ENCODE data around the gene ZNRD2. TPM values are rescaled to one million over a fixed set of nuclear protein-coding genes. Genes with fewer than 3 reads are reported as not detected.

The ZNRD2 gene
- total and polyA plus RNA-seq, 12 donors, result 9.4 to 135 (median 56.0) TPM

DNA sequence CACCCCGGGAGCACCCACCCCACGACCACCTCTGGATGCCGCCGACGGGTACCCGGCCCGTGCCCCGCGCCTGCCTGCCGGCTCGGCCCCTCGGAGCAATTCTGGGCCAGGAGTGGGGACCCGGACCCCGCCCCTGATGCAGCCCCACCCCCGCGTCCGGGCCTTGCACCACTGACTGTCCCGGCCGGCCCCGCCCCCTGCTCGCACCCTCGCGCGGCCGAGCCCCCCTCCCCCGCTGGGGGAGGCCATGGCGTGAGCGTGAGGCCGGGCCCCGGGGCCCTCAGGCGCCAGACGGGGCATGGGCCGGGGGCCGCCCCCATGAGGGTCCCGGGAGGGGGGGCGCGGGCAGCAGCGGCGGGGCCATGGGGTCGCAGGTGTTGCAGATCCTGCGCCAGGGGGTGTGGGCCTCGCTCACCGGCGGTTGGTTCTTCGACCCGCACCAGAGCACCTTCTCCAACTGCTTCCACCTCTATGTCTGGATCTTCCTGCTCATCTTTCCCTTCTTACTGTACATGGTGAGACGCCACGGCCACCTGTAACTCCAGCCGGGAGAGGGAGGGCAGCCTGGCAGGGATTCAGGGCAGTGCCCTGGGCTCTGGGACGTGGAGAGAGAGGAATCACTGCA lies 45.8 kb downstream of the ZNRD2 start:
- intact Hi-C loops (cut with DNase I), result no loop called here
- no peak for TF ChIP-seq POLR2A (IDR thresholded peaks at IDR 0.05)
- TF ChIP-seq, protein P1, sequence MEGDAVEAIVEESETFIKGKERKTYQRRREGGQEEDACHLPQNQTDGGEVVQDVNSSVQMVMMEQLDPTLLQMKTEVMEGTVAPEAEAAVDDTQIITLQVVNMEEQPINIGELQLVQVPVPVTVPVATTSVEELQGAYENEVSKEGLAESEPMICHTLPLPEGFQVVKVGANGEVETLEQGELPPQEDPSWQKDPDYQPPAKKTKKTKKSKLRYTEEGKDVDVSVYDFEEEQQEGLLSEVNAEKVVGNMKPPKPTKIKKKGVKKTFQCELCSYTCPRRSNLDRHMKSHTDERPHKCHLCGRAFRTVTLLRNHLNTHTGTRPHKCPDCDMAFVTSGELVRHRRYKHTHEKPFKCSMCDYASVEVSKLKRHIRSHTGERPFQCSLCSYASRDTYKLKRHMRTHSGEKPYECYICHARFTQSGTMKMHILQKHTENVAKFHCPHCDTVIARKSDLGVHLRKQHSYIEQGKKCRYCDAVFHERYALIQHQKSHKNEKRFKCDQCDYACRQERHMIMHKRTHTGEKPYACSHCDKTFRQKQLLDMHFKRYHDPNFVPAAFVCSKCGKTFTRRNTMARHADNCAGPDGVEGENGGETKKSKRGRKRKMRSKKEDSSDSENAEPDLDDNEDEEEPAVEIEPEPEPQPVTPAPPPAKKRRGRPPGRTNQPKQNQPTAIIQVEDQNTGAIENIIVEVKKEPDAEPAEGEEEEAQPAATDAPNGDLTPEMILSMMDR (IDR thresholded peaks at IDR 0.05), result no peak
- H3K4me1 ChIP-seq (replicated peaks in 1 of 2), result peaks cover 21 to 34% of the 10 kb centered on the region in 2 donors

DNA sequence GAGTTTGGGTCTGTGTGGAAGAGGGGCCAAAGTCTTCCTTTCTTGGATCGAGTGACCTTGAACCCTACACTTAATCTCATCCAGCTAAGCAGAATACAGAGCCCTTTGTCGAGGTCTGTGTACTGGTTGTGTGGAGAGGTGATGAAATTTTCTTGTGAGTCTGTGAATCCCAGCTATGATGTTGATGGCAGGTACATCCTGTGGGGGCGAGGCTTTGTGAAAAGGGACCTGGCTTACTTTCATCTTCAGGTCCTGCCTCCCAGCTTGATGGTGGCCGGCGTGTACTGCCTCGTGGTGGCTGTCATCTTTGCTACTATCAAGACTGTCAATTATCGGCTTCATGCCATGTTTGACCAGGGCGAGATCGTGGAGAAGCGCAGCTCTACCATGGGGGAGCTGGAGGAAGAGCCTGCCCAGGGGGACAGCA lies 46.3 kb downstream of the ZNRD2 start:
- Histone ChIP-seq H3K36me3 (replicated peaks in 1 of 2) (peaks cover 0 to 43% of the 10 kb centered on the region in 2 donors), H3K4me1 (replicated peaks in 1 of 2) (peaks cover 21 to 31% of the 10 kb centered on the region in 2 donors), H3K27me3 (no peaks in the 10 kb centered on the region), H3K9me3 (replicated peaks in 1 of 3) (no peaks in the 10 kb centered on the region), H3K27ac (peak overlapping the region in 3 of 5 donors; percentile 85 to 93 (median 89)), H3K4me3 (peak overlapping the region in 2 of 4 donors; percentile 71 to 82)
- intact Hi-C loops (cut with DNase I), result no loop called here
- TF ChIP-seq POLR2A (IDR thresholded peaks at IDR 0.05), result no peak
- TF ChIP-seq, protein P1 (IDR thresholded peaks at IDR 0.05), result no peak
- no peak for DNase-seq
- 50 to 61% (median 54%) methylated on average over 10 of the region's 10 CpGs for WGBS, 4 donors

More for the DNA sequence above, 45.8 kb downstream of the ZNRD2 start:
- 0 to 2% (median 0%) methylated on average over 1 to 50 of the region's 50 CpGs for WGBS, 4 donors
- DNase-seq, result peak in 3 of 7 donors; percentile 50 to 74 (median 64)
- H3K9me3 ChIP-seq (replicated peaks in 1 of 3), result no peaks in the 10 kb centered on the region
- H3K27me3 ChIP-seq, result no peaks in the 10 kb centered on the region
- peak overlapping the region; percentile 79 to 93 (median 85) for H3K27ac ChIP-seq
- peaks cover 0 to 38% of the 10 kb centered on the region in 2 donors for H3K36me3 ChIP-seq (replicated peaks in 1 of 2)
- peak overlapping the region; percentile 62 to 85 (median 76) for H3K4me3 ChIP-seq

DNA sequence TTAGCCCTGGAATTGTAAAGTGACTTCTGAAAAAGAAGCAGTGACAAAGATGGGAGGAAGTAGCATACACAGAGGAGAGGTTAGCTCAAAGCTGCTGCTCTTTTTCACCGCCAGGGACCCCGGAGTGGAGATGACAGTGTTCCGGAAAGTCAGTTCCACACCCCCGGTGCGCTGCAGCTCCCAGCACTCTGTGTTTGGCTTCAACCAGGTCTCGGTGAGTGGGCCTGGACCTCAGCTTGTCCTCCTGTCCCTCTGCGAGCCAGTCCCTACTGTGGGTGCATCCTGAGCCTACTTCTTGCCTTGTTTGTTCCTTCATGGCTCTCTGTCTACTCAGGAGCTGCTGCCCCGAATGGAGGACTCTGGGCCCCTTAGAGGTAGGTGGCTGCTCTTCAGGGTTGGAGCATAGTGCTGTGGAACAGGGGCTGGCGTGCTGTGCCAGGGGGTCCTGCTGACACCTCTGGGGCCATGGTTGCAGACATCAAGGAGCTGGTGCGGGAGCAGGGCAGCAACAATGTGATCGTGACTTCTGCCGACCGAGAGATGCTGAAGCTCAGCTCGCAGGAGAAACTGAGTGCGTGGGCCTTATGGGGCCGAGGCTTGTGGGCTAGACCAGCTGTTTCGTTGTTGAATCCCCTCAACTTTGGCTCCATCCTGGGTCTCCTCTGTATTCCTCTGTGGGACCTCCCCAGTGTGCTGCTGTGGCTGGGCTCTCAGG lies 47.0 kb downstream of the ZNRD2 start:
- no peaks in the 10 kb centered on the region for H3K9me3 ChIP-seq (replicated peaks in 1 of 3)
- intact Hi-C loops (cut with DNase I), result no loop called here
- no peak overlapping the region for H3K27ac ChIP-seq
- H3K27me3 ChIP-seq, result no peaks in the 10 kb centered on the region
- TF ChIP-seq, protein P1 (IDR thresholded peaks at IDR 0.05), result no peak
- no peak for TF ChIP-seq POLR2A (IDR thresholded peaks at IDR 0.05)
- H3K36me3 ChIP-seq (replicated peaks in 1 of 2), result peaks cover 0 to 48% of the 10 kb centered on the region in 2 donors
- no peak overlapping the region for H3K4me3 ChIP-seq
- DNase-seq, result no peak
- 82 to 93% (median 86%) methylated on average over 15 to 17 of the region's 17 CpGs for WGBS, 4 donors
- H3K4me1 ChIP-seq (replicated peaks in 1 of 2), result peaks cover 21 to 24% of the 10 kb centered on the region in 2 donors

DNA sequence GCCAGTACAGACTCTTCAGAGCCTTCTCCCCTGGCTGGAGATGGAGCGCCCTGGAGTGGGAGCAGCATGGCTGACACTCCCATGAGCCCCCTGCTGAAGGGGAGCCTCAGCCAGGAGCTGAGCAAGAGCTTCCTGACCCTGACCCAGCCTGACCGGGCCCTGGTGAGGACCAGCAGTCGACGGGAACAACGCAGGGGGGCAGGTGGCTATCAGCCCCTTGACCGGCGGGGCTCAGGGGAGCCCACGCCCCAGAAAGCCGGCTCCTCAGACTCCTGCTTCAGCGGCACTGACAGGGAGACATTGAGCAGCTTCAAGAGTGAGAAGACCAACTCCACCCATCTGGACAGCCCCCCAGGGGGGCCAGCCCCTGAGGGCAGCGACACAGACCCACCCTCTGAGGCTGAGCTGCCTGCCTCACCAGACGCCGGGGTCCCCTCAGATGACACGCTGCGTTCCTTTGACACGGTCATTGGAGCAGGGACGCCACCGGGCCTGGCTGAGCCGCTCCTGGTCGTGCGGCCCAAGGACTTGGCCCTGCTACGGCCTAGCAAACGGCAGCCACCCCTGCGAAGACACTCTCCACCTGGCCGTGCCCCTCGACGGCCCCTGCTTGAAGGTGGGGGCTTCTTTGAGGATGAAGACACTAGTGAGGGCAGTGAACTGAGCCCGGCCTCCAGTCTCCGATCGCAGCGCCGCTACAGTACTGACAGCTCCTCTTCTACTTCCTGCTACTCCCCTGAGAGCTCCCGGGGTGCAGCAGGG lies 47.9 kb downstream of the ZNRD2 start:
- H3K4me1 ChIP-seq (replicated peaks in 1 of 2), result peaks cover 12 to 15% of the 10 kb centered on the region in 2 donors
- intact Hi-C loops (cut with DNase I), result no loop called here
- TF ChIP-seq POLR2A (IDR thresholded peaks at IDR 0.05), result no peak
- TF ChIP-seq, protein P1 (IDR thresholded peaks at IDR 0.05), result no peak
- no peak for DNase-seq
- WGBS, 4 donors, result 87 to 94% (median 89%) methylated on average over 12 to 33 of the region's 33 CpGs
- no peak overlapping the region for H3K4me3 ChIP-seq
- H3K36me3 ChIP-seq (replicated peaks in 1 of 2), result peaks cover 0 to 54% of the 10 kb centered on the region in 2 donors
- no peaks in the 10 kb centered on the region for H3K27me3 ChIP-seq
- no peak overlapping the region for H3K27ac ChIP-seq
- no peaks in the 10 kb centered on the region for H3K9me3 ChIP-seq (replicated peaks in 1 of 3)
